ENCODE measurements around the gene FMN2.

GRCh38 chr1:240099748-240100147 lies 8.1 kb downstream of the FMN2 start:
- no peak for TF ChIP-seq EZH2phosphoT487 (IDR thresholded peaks at IDR 0.05; ENCODE audit: borderline replicate concordance, low read length)
- TF ChIP-seq, protein P1, sequence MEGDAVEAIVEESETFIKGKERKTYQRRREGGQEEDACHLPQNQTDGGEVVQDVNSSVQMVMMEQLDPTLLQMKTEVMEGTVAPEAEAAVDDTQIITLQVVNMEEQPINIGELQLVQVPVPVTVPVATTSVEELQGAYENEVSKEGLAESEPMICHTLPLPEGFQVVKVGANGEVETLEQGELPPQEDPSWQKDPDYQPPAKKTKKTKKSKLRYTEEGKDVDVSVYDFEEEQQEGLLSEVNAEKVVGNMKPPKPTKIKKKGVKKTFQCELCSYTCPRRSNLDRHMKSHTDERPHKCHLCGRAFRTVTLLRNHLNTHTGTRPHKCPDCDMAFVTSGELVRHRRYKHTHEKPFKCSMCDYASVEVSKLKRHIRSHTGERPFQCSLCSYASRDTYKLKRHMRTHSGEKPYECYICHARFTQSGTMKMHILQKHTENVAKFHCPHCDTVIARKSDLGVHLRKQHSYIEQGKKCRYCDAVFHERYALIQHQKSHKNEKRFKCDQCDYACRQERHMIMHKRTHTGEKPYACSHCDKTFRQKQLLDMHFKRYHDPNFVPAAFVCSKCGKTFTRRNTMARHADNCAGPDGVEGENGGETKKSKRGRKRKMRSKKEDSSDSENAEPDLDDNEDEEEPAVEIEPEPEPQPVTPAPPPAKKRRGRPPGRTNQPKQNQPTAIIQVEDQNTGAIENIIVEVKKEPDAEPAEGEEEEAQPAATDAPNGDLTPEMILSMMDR (conservative IDR thresholded peaks at IDR 0.05; ENCODE audit: low read depth, low read length), result no peak

All from PC-3 (cell line).